Right atrium auricular region (tissue), 2 donors: ENCODE data around the gene ATG7. TPM values are rescaled to one million over a fixed set of nuclear protein-coding genes. Genes with fewer than 3 reads are reported as not detected.

Experiments used
- DNase-seq: peaks from one replicate; pipeline ENCODE4 v3.0.0-alpha.2; 2019; ENCODE audit warnings: low spot score
- H3K27ac ChIP-seq, 2 donors: fragments of 200-600 bp; sonication (generic); 1 replicate in 1 of 2; 2 replicates in 1 of 2; pipeline ENCODE4 v1.5.1; 2016 to 2019
- H3K27me3 ChIP-seq, 2 donors: fragments of 200-600 bp; sonication (generic); one replicate each; pipeline versions ENCODE4 v1.5.1 to v1.6.0; 2017 to 2019
- H3K36me3 ChIP-seq: fragments of 200-600 bp; sonication (generic); one replicate; pipeline ENCODE4 v1.5.1; 2016
- H3K4me1 ChIP-seq, 2 donors: fragments of 200-600 bp; sonication (generic); one replicate each; pipeline versions ENCODE4 v1.5.1 to v1.6.0; 2017 to 2019
- H3K4me3 ChIP-seq, 2 donors: fragments of 200-600 bp; sonication (generic); 1 replicate in 1 of 2; 2 replicates in 1 of 2; pipeline ENCODE4 v1.5.1; 2017 to 2019; ENCODE audit warnings: mild to moderate bottlenecking in 1 of 2, moderate library complexity in 1 of 2
- H3K9me3 ChIP-seq, 2 donors: fragments of 200-600 bp; sonication (generic); one replicate each; pipeline ENCODE4 v1.5.1; 2019
- CTCF ChIP-seq, 2 donors: fragments of 200-600 bp; sonication (generic); IDR thresholded peaks; one replicate each; pipeline ENCODE4 v1.5.1; 2019; ENCODE audit warnings: antibody characterized with exemption in 2 of 2
- total RNA-seq, 2 donors: library from RNA; depleted of rRNA; stranded (reverse); fragments of >200 nt; gene quantifications; one replicate each; pipeline ENCODE4 v1.1.0, GENCODE V29; 2016

Gene ATG7
- total RNA-seq, 2 donors from 2014 or later = 15.2 to 23.8 TPM

DNA sequence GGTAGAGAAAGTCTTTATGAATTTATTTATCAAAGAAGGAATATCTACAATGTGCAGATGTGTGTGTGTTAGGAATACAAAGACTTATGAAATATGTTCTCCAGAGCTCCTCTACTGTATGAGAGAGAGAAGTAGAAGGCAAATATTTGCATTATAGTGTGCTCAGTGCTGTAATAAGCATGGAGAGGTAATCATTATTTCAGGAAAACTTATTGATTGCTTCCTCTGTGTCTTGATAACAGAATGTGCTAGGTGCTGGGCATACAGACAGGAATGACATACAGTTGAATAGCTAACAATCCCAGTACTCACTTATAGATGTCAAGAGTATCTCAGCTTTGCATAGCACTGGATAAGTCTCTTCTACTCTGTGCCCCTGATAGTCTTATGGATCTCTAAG, 30.2 kb downstream of the ATG7 start:
- no peak for DNase-seq
- peaks cover 0 to 23% of the 10 kb centered on the region in 2 donors for H3K4me1 ChIP-seq

DNA sequence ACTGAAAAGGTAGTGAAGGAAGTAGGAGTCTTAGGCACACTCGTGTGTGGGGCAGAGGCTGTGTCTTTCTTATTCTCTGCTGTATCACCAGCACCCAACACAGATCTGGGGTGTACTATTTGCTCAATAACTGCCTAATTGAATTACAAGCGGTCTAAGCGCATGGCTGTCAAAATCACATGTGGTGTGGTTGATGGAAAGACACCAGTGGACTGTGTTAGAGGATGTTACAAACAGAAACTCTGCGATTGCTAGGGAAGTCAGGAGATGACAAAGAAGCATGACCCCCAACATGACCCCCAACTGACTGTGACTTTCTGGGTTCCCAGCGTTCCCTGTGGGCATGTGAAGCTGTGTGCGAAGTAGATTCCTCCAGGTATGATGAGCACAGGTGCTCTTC, 32.0 kb downstream of the ATG7 start:
- Histone ChIP-seq H3K27me3 (no peaks in the 10 kb centered on the region), H3K36me3 (peaks cover 37% of the 10 kb centered on the region), H3K4me3 (no peak overlapping the region), H3K27ac (no peak overlapping the region), H3K9me3 (no peaks in the 10 kb centered on the region), H3K4me1 (peaks cover 0 to 24% of the 10 kb centered on the region in 2 donors)
- DNase-seq = no peak
- TF ChIP-seq CTCF (IDR thresholded peaks at IDR 0.05) = no peak

More for the DNA sequence above, 30.2 kb downstream of the ATG7 start:
- Histone ChIP-seq H3K27ac (no peak overlapping the region), H3K4me3 (no peak overlapping the region), H3K9me3 (no peaks in the 10 kb centered on the region), H3K27me3 (no peaks in the 10 kb centered on the region), H3K36me3 (peaks cover 31% of the 10 kb centered on the region)
- no peak for TF ChIP-seq CTCF (IDR thresholded peaks at IDR 0.05)

- H3K4me3 ChIP-seq = no peak overlapping the region
- peaks cover 38% of the 10 kb centered on the region for H3K36me3 ChIP-seq
- no peak for DNase-seq
- no peaks in the 10 kb centered on the region for H3K27me3 ChIP-seq
- H3K9me3 ChIP-seq = no peaks in the 10 kb centered on the region
- no peak for TF ChIP-seq CTCF (IDR thresholded peaks at IDR 0.05)
- peaks cover 0 to 24% of the 10 kb centered on the region in 2 donors for H3K4me1 ChIP-seq
- no peak overlapping the region for H3K27ac ChIP-seq
Observed at GRCh38 chr3:11305509-11305908, 33.3 kb downstream of the ATG7 start.

- TF ChIP-seq CTCF (IDR thresholded peaks at IDR 0.05) = no peak
- H3K4me3 ChIP-seq = no peak overlapping the region
- H3K36me3 ChIP-seq = peaks cover 38% of the 10 kb centered on the region
- DNase-seq = no peak
- H3K9me3 ChIP-seq = no peaks in the 10 kb centered on the region
- no peaks in the 10 kb centered on the region for H3K27me3 ChIP-seq
- peaks cover 0 to 24% of the 10 kb centered on the region in 2 donors for H3K4me1 ChIP-seq
- peak overlapping the region; percentile 1 to 29 for H3K27ac ChIP-seq
Observed at GRCh38 chr3:11306817-11307589, 34.8 kb downstream of the ATG7 start.

DNA sequence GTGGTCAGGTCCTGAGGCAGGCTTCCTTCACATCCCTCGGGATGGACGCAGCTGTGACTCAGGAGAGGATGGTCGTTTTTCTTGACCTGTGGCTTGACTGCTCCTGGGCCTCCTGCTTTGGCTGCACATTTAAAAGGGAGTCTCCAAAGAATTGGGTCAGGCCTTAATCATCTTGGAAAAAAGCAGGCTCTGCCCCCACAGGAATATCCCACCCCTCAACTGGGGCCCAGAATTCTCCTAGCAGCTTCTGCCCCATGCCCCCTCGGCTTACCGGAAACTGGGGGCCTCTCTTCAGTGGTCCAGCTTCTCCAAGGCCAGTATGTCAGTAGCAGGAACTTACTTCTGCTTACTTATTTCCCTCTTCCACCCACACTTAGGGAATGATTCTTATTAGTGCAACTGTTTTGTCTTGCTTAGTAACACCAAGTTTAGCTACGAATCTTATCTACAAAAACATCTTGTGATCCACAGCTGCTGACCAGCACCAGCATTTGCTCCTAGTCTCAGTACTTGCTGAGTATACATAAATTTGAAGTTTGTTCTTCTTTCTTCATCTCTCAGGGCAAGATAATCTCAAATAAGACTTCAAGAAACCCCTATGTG, 35.7 kb downstream of the ATG7 start:
- H3K36me3 ChIP-seq = peaks cover 33% of the 10 kb centered on the region
- H3K4me1 ChIP-seq = peaks cover 0 to 24% of the 10 kb centered on the region in 2 donors
- no peak for DNase-seq
- TF ChIP-seq CTCF (IDR thresholded peaks at IDR 0.05) = no peak
- no peaks in the 10 kb centered on the region for H3K9me3 ChIP-seq
- no peak overlapping the region for H3K4me3 ChIP-seq
- H3K27me3 ChIP-seq = no peaks in the 10 kb centered on the region
- peak overlapping the region in 1 of 2 donors; percentile 29 for H3K27ac ChIP-seq
